IPS-20b (cell line): ENCODE results near the gene CLDN6.

Experiments used
- H3K27ac ChIP-seq: one replicate; pipeline ENCODE4 v1.5.1; 2013; ENCODE audit warnings: low read length
- H3K27me3 ChIP-seq: 2 replicates; pipeline ENCODE4 v1.6.1; 2013; ENCODE audit warnings: mild to moderate bottlenecking, low read length, inconsistent platforms; ENCODE audit not compliant: insufficient read depth
- H3K36me3 ChIP-seq: 2 replicates; pipeline ENCODE4 v1.6.1; 2013; ENCODE audit warnings: low read depth, mild to moderate bottlenecking, inconsistent platforms, low read length, moderate library complexity; ENCODE audit not compliant: insufficient read depth
- H3K4me1 ChIP-seq: 2 replicates; pipeline ENCODE4 v1.6.1; 2013; ENCODE audit warnings: mild to moderate bottlenecking, control low read depth, inconsistent platforms, low read length, moderate library complexity; ENCODE audit not compliant: insufficient read depth
- H3K4me3 ChIP-seq: 2 replicates; pipeline ENCODE4 v1.5.1; 2013; ENCODE audit warnings: mild to moderate bottlenecking, low read length, inconsistent platforms
- H3K9ac ChIP-seq: 2 replicates; pipeline ENCODE4 v1.6.1; 2013; ENCODE audit warnings: low read depth, mild to moderate bottlenecking, inconsistent platforms, low read length, moderate library complexity
- H3K9me3 ChIP-seq: 2 replicates; pipeline ENCODE4 v1.6.1; 2013; ENCODE audit warnings: mild to moderate bottlenecking, low read depth, low read length, inconsistent platforms; ENCODE audit not compliant: insufficient read depth

Gene CLDN6

GRCh38 chr16:3035289-3035971, 17.4 kb upstream of the CLDN6 start:
- H3K36me3 ChIP-seq: no peaks in the 10 kb centered on the region
- H3K9ac ChIP-seq: no peak overlapping the region
- H3K9me3 ChIP-seq: no peaks in the 10 kb centered on the region
- H3K4me1 ChIP-seq: peaks cover 11% of the 10 kb centered on the region
- peaks cover 82% of the 10 kb centered on the region for H3K27me3 ChIP-seq
- H3K27ac ChIP-seq: no peak overlapping the region
- peak overlapping the region; percentile 65 for H3K4me3 ChIP-seq

- H3K4me3 ChIP-seq: no peak overlapping the region
- peaks cover 88% of the 10 kb centered on the region for H3K27me3 ChIP-seq
- no peak overlapping the region for H3K27ac ChIP-seq
- peaks cover 10% of the 10 kb centered on the region for H3K4me1 ChIP-seq
- H3K36me3 ChIP-seq: no peaks in the 10 kb centered on the region
- no peak overlapping the region for H3K9ac ChIP-seq
- no peaks in the 10 kb centered on the region for H3K9me3 ChIP-seq
These were observed 14.6 kb upstream of the CLDN6 start for GRCh38 chr16:3032624-3033023.

GRCh38 chr16:3030222-3031212, 12.5 kb upstream of the CLDN6 start:
- H3K9ac ChIP-seq: no peak overlapping the region
- no peak overlapping the region for H3K27ac ChIP-seq

DNA sequence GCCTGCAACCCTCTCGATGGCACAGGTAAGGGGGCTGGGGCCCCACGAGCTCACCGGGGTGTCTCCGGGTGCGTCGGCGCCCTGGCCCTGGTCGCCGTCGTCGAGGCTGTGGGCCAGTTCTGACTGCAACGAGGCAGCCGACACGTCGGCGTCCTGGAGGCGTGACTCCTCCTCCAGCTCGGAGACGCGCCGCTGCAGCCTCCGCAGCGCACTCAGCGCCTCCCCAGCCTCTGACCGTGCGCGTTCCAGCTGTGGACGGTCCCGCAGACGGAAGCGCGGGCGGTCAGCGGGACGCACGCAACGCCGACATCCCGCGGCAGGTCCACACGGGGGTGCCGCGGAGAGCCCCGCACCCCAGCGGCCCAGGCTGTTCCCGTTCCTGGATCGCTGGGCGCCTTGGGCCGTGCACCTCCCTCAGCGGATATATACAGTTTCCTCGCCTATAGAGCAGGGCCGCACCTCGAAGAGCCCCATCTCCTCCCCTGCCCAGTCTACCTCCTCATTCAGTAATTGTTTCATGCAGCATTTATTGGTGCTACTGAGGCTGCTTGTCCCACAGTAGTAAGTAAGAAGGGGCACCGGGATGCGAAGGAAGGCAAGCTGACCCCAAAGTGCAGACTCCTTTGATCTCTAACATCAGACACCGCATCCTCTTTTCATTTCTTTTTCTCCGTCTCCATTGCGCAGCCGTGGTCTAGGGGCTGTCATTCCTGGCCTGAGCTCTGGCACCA, 11.7 kb upstream of the CLDN6 start:
- H3K9ac ChIP-seq: no peak overlapping the region
- peaks cover 6% of the 10 kb centered on the region for H3K4me1 ChIP-seq
- H3K36me3 ChIP-seq: peaks cover 22% of the 10 kb centered on the region
- no peak overlapping the region for H3K4me3 ChIP-seq
- peaks cover 59% of the 10 kb centered on the region for H3K27me3 ChIP-seq
- H3K27ac ChIP-seq: no peak overlapping the region
- no peaks in the 10 kb centered on the region for H3K9me3 ChIP-seq

More at GRCh38 chr16:3030222-3031212, 12.5 kb upstream of the CLDN6 start:
- Histone ChIP-seq H3K4me3 (no peak overlapping the region), H3K36me3 (peaks cover 19% of the 10 kb centered on the region), H3K27me3 (peaks cover 67% of the 10 kb centered on the region), H3K4me1 (peaks cover 7% of the 10 kb centered on the region), H3K9me3 (no peaks in the 10 kb centered on the region)

- Histone ChIP-seq H3K4me3 (no peak overlapping the region), H3K9me3 (no peaks in the 10 kb centered on the region), H3K4me1 (peaks cover 6% of the 10 kb centered on the region), H3K27me3 (peaks cover 50% of the 10 kb centered on the region), H3K27ac (no peak overlapping the region), H3K9ac (no peak overlapping the region), H3K36me3 (peaks cover 22% of the 10 kb centered on the region)
These were observed 10.8 kb upstream of the CLDN6 start for GRCh38 chr16:3028716-3029319.

GRCh38 chr16:3027983-3028715, 10.2 kb upstream of the CLDN6 start:
- H3K9me3 ChIP-seq: no peaks in the 10 kb centered on the region
- H3K36me3 ChIP-seq: peaks cover 22% of the 10 kb centered on the region
- H3K9ac ChIP-seq: no peak overlapping the region; the same call in 1 of the 2 replicates
- peak overlapping the region; percentile 29; the same call in 1 of the 2 replicates for H3K4me3 ChIP-seq
- peaks cover 44% of the 10 kb centered on the region for H3K27me3 ChIP-seq
- peaks cover 7% of the 10 kb centered on the region for H3K4me1 ChIP-seq
- H3K27ac ChIP-seq: no peak overlapping the region

- Histone ChIP-seq H3K27ac (no peak overlapping the region), H3K9me3 (no peaks in the 10 kb centered on the region), H3K4me1 (peaks cover 14% of the 10 kb centered on the region), H3K4me3 (no peak overlapping the region; the same call in 1 of the 2 replicates), H3K36me3 (peaks cover 27% of the 10 kb centered on the region), H3K9ac (no peak overlapping the region; the same call in 1 of the 2 replicates), H3K27me3 (peaks cover 38% of the 10 kb centered on the region)
These were observed 9.5 kb upstream of the CLDN6 start for GRCh38 chr16:3027489-3027795.

DNA sequence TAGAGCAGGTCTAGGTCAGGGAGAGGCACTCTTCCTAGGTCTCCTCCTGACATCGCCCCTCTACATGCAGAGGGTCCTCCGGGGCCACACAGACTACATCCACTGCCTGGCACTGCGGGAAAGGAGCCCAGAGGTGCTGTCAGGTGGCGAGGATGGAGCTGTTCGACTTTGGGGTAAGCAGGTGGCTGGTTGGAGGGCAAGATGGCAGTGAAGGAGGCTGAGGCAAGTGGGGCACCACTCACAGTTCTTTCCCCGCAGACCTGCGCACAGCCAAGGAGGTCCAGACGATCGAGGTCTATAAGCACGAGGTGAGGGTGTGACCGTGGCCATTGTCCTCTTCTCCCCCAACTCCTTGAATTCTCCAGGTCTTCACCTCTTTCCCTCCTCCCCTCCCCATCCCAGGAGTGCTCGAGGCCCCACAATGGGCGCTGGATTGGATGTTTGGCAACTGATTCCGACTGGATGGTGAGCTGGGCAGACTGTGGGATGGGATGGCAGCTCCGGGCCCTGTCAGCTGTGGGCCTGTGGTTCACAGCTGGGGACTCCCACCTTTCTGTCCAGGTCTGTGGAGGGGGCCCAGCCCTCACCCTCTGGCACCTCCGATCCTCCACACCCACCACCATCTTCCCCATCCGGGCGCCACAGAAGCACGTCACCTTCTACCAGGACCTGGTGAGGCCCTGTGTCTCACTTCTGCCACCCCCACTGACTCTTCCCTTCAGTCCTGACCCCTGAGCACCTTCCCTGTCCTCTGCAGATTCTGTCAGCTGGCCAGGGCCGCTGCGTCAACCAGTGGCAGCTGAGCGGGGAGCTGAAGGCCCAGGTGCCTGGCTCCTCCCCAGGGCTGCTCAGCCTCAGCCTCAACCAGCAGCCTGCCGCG, 8.9 kb upstream of the CLDN6 start:
- no peaks in the 10 kb centered on the region for H3K9me3 ChIP-seq
- H3K9ac ChIP-seq: no peak overlapping the region
- peaks cover 33% of the 10 kb centered on the region for H3K36me3 ChIP-seq
- peaks cover 20% of the 10 kb centered on the region for H3K4me1 ChIP-seq
- no peak overlapping the region for H3K27ac ChIP-seq
- peaks cover 33% of the 10 kb centered on the region for H3K27me3 ChIP-seq
- H3K4me3 ChIP-seq: no peak overlapping the region

- Histone ChIP-seq H3K27me3 (peaks cover 27% of the 10 kb centered on the region), H3K4me1 (peaks cover 17% of the 10 kb centered on the region), H3K9me3 (no peaks in the 10 kb centered on the region), H3K27ac (no peak overlapping the region), H3K4me3 (no peak overlapping the region), H3K9ac (no peak overlapping the region), H3K36me3 (peaks cover 33% of the 10 kb centered on the region)
These were observed 8.0 kb upstream of the CLDN6 start for GRCh38 chr16:3026003-3026378.
